ENCODE measurements around the gene MGAT5.

MGAT5 gene

DNA sequence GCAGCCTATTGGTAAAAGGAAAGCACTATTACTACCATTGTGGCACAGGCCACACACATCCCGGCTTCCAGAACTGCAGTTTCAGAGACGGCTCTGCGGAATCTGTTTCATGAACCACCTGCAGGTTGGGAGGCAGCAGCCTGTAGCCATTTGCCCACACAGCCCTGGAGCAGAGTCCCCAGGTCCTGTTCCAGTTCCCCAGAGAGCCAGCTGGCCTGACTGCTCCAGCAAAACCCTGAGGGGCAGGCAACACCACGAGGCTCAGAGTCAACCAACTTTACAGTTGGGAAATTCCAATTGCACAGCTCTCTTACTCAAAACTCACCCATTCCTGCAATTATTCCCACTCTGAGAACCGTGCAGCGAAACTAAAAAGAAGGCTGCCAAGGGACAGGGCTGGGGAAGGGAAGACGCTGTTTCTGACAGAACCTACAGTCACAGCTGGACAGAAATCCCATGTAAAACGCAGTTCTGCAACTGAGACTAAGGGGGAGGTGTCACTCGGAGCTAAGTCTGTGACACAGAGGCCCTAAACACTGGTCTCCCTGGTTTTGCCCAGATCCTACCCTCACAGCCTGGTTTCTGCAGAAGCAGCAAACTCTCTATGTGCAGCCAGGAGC is 245.5 kb downstream of the MGAT5 start:
- no peaks in the 10 kb centered on the region for H3F3A ChIP-seq (ENCODE audit: insufficient read depth, low read length)
- H4K20me1 ChIP-seq (ENCODE audit: insufficient read depth, low read length) = no peaks in the 10 kb centered on the region
- peaks cover 3% of the 10 kb centered on the region; the same call in 1 of the 2 replicates for H3K27me3 ChIP-seq (ENCODE audit: insufficient read depth, low read length)
- no peak overlapping the region for H3K27ac ChIP-seq (ENCODE audit: low read depth, low read length, poor library complexity, severe bottlenecking)
- H3K36me3 ChIP-seq (ENCODE audit: insufficient read depth, low read length) = no peaks in the 10 kb centered on the region
- H3K9me3 ChIP-seq (ENCODE audit: low read length) = no peaks in the 10 kb centered on the region
- H3K4me2 ChIP-seq (ENCODE audit: low read length) = no peak overlapping the region
- H3K9me2 ChIP-seq (ENCODE audit: low read depth, low read length) = no peaks in the 10 kb centered on the region
- H3K4me3 ChIP-seq (ENCODE audit: low read depth, low read length, poor library complexity, severe bottlenecking) = no peak overlapping the region
- H2AFZ ChIP-seq (ENCODE audit: low read length) = no peak overlapping the region
- no peaks in the 10 kb centered on the region for H3K4me1 ChIP-seq (ENCODE audit: insufficient read depth, low read length, severe bottlenecking)
- TF ChIP-seq EZH2 (IDR thresholded peaks at IDR 0.05; ENCODE audit: borderline replicate concordance, low read length) (no peak), CTCF (IDR thresholded peaks at IDR 0.05; ENCODE audit: low read length) (no peak)
- H3K79me2 ChIP-seq (ENCODE audit: insufficient read depth, low read length) = no peaks in the 10 kb centered on the region
- no peak overlapping the region for H3K9ac ChIP-seq (ENCODE audit: low read length)

- no peaks in the 10 kb centered on the region for H4K20me1 ChIP-seq (ENCODE audit: insufficient read depth, low read length)
- H3K9ac ChIP-seq (ENCODE audit: low read length) = no peak overlapping the region
- H3K4me1 ChIP-seq (ENCODE audit: insufficient read depth, low read length, severe bottlenecking) = no peaks in the 10 kb centered on the region
- H3K27me3 ChIP-seq (ENCODE audit: insufficient read depth, low read length) = peaks cover 3% of the 10 kb centered on the region; the same call in 1 of the 2 replicates
- no peaks in the 10 kb centered on the region for H3K36me3 ChIP-seq (ENCODE audit: insufficient read depth, low read length)
- H3K9me2 ChIP-seq (ENCODE audit: low read depth, low read length) = no peaks in the 10 kb centered on the region
- H3K4me3 ChIP-seq (ENCODE audit: low read depth, low read length, poor library complexity, severe bottlenecking) = no peak overlapping the region
- no peaks in the 10 kb centered on the region for H3K9me3 ChIP-seq (ENCODE audit: low read length)
- H3K27ac ChIP-seq (ENCODE audit: low read depth, low read length, poor library complexity, severe bottlenecking) = no peak overlapping the region
- no peak overlapping the region for H3K4me2 ChIP-seq (ENCODE audit: low read length)
- H2AFZ ChIP-seq (ENCODE audit: low read length) = no peak overlapping the region
- TF ChIP-seq CTCF (IDR thresholded peaks at IDR 0.05; ENCODE audit: low read length) (no peak), EZH2 (IDR thresholded peaks at IDR 0.05; ENCODE audit: borderline replicate concordance, low read length) (no peak)
- H3F3A ChIP-seq (ENCODE audit: insufficient read depth, low read length) = no peaks in the 10 kb centered on the region
- H3K79me2 ChIP-seq (ENCODE audit: insufficient read depth, low read length) = no peaks in the 10 kb centered on the region
Measured at GRCh38 chr2:134500211-134500935, 246.5 kb downstream of the MGAT5 start.

DNA sequence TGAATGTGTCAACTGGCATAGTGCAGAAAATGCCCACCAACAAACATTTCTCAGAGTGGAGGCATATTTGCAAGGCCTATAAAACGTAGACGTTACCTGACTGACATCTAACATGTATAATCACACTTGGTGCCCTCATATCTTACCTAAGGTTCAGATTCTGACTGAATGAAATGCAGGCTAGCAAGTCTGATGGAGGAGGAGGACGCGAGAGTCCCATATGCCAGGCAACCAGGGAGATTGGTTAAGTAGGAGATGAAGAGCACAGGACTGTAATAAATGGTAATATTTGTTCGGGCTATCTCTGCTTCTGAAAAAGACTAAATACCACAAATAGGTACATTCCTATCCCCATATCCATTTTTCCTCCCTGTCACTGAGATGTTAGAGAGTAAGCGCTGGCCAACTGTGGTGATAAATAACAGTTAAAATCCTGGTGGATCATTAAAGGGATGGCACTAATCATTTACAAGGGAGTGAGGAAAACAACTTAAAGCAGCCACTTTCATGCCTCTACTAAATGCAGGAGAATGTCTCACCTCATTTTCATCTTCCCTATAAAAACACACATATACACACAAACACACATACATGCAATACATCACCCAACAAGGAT is 247.7 kb downstream of the MGAT5 start:
- Histone ChIP-seq H3K36me3 (ENCODE audit: insufficient read depth, low read length) (no peaks in the 10 kb centered on the region), H4K20me1 (ENCODE audit: insufficient read depth, low read length) (no peaks in the 10 kb centered on the region), H3K4me2 (ENCODE audit: low read length) (no peak overlapping the region), H3K9me2 (ENCODE audit: low read depth, low read length) (no peaks in the 10 kb centered on the region), H3K4me3 (ENCODE audit: low read depth, low read length, poor library complexity, severe bottlenecking) (no peak overlapping the region), H3K79me2 (ENCODE audit: insufficient read depth, low read length) (no peaks in the 10 kb centered on the region), H2AFZ (ENCODE audit: low read length) (no peak overlapping the region), H3K27ac (ENCODE audit: low read depth, low read length, poor library complexity, severe bottlenecking) (no peak overlapping the region), H3F3A (ENCODE audit: insufficient read depth, low read length) (no peaks in the 10 kb centered on the region), H3K9me3 (ENCODE audit: low read length) (no peaks in the 10 kb centered on the region), H3K4me1 (ENCODE audit: insufficient read depth, low read length, severe bottlenecking) (no peaks in the 10 kb centered on the region), H3K9ac (ENCODE audit: low read length) (no peak overlapping the region), H3K27me3 (ENCODE audit: insufficient read depth, low read length) (peaks cover 3% of the 10 kb centered on the region; the same call in 1 of the 2 replicates)
- no peak for TF ChIP-seq EZH2 (IDR thresholded peaks at IDR 0.05; ENCODE audit: borderline replicate concordance, low read length)
- no peak for TF ChIP-seq CTCF (IDR thresholded peaks at IDR 0.05; ENCODE audit: low read length)
